NCI-H2171 treated with DMSO at 0.1 percent for 48 hours (cell line): ENCODE data around the gene CAP2.
A peak's percentile ranks its signal among the peaks of the same experiment; 100 is the strongest.
"Not testable (repeated sequence)": the region's sequence is repeated elsewhere in the genome, so short reads cannot be mapped to it uniquely, and the experiment has no call there.

Experiments used
- DNase-seq: peaks from one replicate; lab custom pipeline; 2025; lab: John Stamatoyannopoulos, UW

CAP2 gene

DNA sequence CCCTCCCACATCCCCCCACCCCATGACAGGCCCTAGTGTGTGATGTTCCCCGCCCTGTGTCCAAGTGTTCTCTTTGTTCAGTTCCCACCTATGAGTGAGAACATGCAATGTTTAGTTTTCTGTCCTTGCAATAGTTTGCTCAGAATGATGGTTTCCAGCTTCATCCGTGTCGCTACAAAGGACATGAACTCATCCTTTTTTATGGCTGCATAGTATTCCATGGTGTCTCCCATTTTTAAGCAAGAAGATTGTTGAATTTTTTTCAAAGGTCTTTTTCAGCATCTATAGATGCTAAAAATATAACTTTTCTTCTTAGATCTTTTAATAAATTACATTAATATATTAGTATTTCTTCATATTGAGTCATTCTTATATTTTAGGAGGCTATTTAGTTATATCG, 47.4 kb downstream of the CAP2 start:
- not testable (repeated sequence) for DNase-seq

- DNase-seq, result no peak
These were observed 48.8 kb downstream of the CAP2 start for GRCh38 chr6:17442196-17442595.

- no peak for DNase-seq
These were observed 53.3 kb downstream of the CAP2 start for GRCh38 chr6:17446713-17447112.

GRCh38 chr6:17448165-17448564, 54.8 kb downstream of the CAP2 start:
- DNase-seq, result no peak

DNA sequence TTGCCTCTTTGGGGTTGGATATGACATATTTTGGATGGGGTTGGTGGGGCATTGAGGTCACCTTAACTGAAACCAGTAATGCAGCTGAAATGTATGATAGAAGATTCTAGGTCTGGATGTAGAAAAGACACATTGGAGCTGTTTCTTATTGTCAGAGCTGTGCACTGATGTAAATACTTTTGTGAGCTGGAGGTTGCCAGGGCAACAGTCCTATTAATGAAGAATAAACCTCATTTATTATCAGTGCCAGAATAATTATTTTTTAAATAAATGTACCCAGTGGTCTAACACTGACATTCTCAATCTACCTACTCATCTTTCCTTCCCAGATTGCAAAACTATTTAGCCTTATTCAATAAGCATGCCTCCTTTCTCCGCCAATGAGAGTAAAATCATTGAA, 57.0 kb downstream of the CAP2 start:
- no peak for DNase-seq

- DNase-seq, result peak; percentile 87
These were observed 57.4 kb downstream of the CAP2 start for GRCh38 chr6:17450832-17451231.

DNA sequence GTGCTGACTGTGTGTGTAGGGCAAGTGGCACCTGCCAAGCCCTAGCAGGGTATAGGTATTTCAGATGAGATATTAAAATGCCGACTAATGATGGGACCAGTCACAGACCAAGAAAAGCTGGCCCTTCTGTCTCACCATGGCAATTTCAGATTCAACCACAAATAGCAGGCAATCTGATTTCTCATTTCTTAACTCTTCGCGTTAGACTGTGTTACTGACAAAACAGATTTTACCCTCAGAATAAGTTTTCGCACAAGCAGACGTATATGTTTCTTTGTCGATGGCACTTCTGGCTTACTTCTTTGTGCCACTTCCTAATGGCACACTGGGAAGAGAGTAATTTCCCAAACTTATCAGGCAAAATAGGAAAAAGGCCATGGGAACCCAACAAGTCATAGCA, 58.7 kb downstream of the CAP2 start:
- no peak for DNase-seq

GRCh38 chr6:17454316-17455005, 61.1 kb downstream of the CAP2 start:
- no peak for DNase-seq

GRCh38 chr6:17455919-17456318, 62.5 kb downstream of the CAP2 start:
- DNase-seq, result no peak

- DNase-seq, result no peak
These were observed 63.3 kb downstream of the CAP2 start for GRCh38 chr6:17456711-17457110.

- DNase-seq, result no peak
These were observed 64.0 kb downstream of the CAP2 start for GRCh38 chr6:17457405-17457804.

DNA sequence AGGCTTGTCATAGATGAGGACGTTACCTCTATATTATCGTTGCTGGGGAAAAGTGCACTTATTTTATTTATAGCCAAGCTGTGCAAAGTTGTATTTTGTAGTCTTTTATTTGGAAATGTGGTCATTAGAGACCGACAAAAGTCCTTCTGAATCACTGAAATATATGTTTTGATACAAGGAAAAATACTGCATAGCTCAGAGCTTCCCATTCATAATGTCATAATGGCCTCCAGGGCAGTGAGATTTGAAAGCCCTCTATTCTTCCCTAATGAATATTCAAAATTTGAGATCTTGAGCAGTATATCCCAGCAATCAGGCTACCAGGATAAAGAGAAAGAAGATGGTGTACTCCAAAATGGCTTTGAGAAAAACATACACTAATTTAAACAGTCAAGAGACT, 64.6 kb downstream of the CAP2 start:
- no peak for DNase-seq

- no peak for DNase-seq
These were observed 65.6 kb downstream of the CAP2 start for GRCh38 chr6:17458966-17459365.

- DNase-seq, result no peak
These were observed 67.5 kb downstream of the CAP2 start for GRCh38 chr6:17460862-17461261.

- DNase-seq, result no peak
These were observed 72.8 kb downstream of the CAP2 start for GRCh38 chr6:17466147-17466546.

DNA sequence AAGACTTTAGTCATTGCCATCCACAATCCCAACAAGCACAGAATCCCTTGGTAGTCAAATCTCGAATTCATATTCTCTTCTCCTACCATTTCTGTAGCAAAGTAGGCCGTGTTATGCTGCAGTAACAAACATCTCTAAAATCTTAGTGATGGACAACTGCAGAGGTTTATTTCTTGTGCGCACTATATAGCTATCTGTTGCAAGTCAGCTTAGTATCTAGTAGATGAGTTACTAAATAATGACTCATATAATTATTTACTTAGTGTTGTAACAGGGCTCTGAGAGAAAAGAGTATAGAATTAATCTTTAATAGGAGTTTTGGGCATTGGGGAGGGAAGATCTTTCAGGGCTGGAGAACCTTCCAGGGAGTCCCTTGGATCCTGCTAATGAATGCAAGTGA, 73.3 kb downstream of the CAP2 start:
- DNase-seq, result no peak

DNA sequence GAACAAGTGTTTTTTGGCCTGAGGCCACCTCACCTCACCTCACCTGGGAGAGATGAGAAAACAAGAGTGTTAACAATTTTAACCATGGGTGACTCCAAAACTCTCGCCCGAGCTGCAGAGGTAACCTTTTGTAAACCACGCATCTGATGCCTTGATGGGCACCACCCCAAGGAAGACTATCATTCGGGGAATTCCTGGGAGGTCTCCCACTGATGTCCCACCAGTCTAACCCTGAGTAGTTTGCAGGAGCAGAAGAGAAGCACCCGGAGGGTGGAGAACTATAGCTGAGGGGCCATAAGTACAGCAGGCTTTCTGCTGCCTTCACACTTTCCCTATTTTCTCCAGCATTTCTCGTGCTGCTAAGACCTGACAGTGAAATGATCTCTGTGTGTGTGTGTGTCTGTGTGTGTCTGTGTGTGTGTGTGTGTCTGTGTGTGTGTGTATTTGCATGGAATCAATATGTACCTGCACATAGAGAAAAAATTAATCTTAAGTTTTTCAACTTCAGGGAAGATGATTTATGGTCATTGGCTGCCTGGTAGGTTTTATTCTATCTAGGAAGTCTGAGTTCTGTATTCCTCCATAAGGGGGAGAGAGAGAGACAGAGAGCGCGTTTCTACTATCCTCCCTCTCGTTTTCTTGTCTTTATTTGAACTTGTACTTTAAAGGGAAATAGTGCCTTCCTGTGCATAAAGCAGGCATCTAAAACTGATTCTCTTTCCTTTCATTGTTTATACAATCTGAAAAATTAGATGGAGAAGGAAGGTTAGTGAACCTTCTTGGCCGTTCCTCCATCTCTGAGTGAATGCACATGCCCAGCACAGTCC, 75.8 kb downstream of the CAP2 start:
- no peak for DNase-seq

DNA sequence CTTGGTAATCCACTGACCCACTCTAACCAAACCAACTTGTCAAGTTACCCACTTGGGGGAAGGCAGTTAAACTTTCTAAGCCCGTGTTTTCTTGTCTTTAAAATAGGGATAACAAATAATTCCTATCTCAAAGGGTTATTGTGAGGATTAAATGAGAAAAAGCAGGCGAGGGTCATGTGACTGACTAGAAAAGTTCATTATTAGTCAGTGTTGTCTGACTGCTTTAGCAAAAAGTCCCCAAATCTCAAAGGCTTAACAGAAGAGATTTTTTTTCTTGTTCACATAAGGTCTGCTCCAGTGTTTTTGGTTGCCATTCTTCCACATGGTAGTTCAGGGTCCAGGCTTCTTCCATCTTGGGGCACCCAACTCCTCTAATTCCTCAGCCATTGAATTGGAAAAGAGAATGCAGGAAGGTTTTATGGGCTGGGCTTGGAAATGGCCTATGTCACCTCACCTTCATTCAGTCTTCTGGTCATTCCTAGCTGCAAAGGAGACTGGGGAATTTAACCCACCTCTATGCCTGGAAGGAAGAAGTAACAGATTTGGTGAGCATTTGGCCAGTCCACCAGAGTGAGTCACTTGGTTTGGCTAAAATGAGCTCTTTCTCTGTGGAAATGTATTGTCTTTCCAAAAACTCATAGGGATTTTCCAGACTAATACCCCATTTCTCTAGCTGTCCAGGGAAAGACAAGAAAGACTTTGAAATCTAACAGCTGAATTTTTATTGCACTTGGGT, 77.0 kb downstream of the CAP2 start:
- no peak for DNase-seq

GRCh38 chr6:17470938-17471327, 77.5 kb downstream of the CAP2 start:
- DNase-seq, result no peak

DNA sequence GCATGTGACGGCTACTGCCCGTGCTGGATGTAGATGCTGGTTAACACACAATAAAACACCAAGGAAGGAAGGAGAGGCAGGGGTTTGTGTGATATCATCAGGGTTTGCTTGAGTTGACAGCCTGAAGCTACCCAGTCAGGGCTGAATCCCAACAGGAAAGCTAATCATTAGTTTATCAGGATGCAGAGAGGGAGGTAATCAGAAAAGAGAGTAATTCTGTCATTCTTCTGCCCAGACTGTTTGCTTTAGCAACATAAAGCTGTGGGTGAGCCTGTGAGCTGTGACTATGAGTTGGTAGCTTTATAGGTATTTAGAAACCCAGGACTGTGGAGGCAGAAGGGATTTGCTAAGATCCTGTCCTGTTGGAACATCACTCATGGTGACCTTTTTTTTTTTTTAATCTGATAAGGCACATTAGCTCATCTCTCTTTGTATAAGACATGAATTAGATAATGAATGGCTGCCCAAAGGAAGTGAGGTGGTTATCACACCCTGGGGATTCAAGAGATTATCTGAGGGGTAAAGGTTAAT, 79.3 kb downstream of the CAP2 start:
- DNase-seq, result peak; percentile 22

GRCh38 chr6:17473554-17473953, 80.2 kb downstream of the CAP2 start:
- DNase-seq, result peak; percentile 86

- peak; percentile 41 for DNase-seq
These were observed 80.9 kb downstream of the CAP2 start for GRCh38 chr6:17474289-17474688.
